NCI-H510A (cell line): Measurements from ENCODE around the gene FAM117A.
"Not testable (repeated sequence)": the region's sequence is repeated elsewhere in the genome, so short reads cannot be mapped to it uniquely, and the experiment has no call there.

Experiments used
- DNase-seq: peaks from one replicate; lab custom pipeline; 2025; lab: John Stamatoyannopoulos, UW

The FAM117A gene

GRCh38 chr17:49677933-49678847, 85.7 kb downstream of the FAM117A start, which contains the start of gene SPOP:
TSS of gene SPOP (minus strand) at chr17:49678097. CDS start at chr17:49622810, 55,287 bp downstream.
- peak; percentile 98 for DNase-seq

- DNase-seq = peak; percentile 84
These were observed 86.6 kb downstream of the FAM117A start for GRCh38 chr17:49677134-49677932.

- no peak for DNase-seq
These were observed 87.6 kb downstream of the FAM117A start for GRCh38 chr17:49676276-49676868.

GRCh38 chr17:49674507-49674906, 89.4 kb downstream of the FAM117A start:
- DNase-seq = no peak

GRCh38 chr17:49673679-49674078, 90.3 kb downstream of the FAM117A start:
- DNase-seq = not testable (repeated sequence)

- DNase-seq = no peak
These were observed 93.3 kb downstream of the FAM117A start for GRCh38 chr17:49670641-49671040.

- no peak for DNase-seq
These were observed 93.9 kb downstream of the FAM117A start for GRCh38 chr17:49670002-49670401.

- DNase-seq = no peak
These were observed 96.1 kb downstream of the FAM117A start for GRCh38 chr17:49667854-49668253.

- no peak for DNase-seq
These were observed 99.2 kb downstream of the FAM117A start for GRCh38 chr17:49664706-49665211.
